Calu3 (cell line): ENCODE data around the gene PRIM1. TPM values are rescaled to one million over a fixed set of nuclear protein-coding genes. Genes with fewer than 3 reads are reported as not detected.
A peak's percentile ranks its signal among the peaks of the same experiment; 100 is the strongest.

Experiments
- BruUV-seq: library from RNA; stranded (reverse); fragments of 400-500 nt; replicated peaks from 2 replicates; lab custom pipeline; 2021; lab: Mats Ljungman, UMichigan
- CTCF ChIA-PET: fragments of 300-600 bp; sonication (Branson Sonifier 250); formaldehyde crosslinking; loops from one replicate; lab custom pipeline; 2022; ENCODE audit warnings: antibody characterized with exemption; lab: Charles Lee
- DNase-seq: peaks from one replicate; pipeline ENCODE4 v3.0.0; 2022
- H3K27ac Mint-ChIP-seq: one replicate; pipeline ENCODE4 v1.8.0; 2022; ENCODE audit warnings: mixed read lengths; ENCODE audit not compliant: unreplicated experiment
- H3K27me3 Mint-ChIP-seq: one replicate; pipeline ENCODE4 v1.8.0; 2022; ENCODE audit warnings: mixed read lengths; ENCODE audit not compliant: unreplicated experiment
- H3K36me3 Mint-ChIP-seq: one replicate; pipeline ENCODE4 v1.8.0; 2022; ENCODE audit warnings: mild to moderate bottlenecking, moderate library complexity, mixed read lengths; ENCODE audit not compliant: insufficient read depth, unreplicated experiment
- H3K4me1 Mint-ChIP-seq: one replicate; pipeline ENCODE4 v1.8.0; 2022; ENCODE audit warnings: mild to moderate bottlenecking, low read depth, mixed read lengths; ENCODE audit not compliant: unreplicated experiment
- H3K4me3 Mint-ChIP-seq: one replicate; pipeline ENCODE4 v1.8.0; 2022; ENCODE audit warnings: mild to moderate bottlenecking, low read depth, moderate library complexity, mixed read lengths; ENCODE audit not compliant: unreplicated experiment
- H3K9me3 Mint-ChIP-seq: one replicate; pipeline ENCODE4 v1.8.0; 2022; ENCODE audit warnings: low read depth, mixed read lengths; ENCODE audit not compliant: unreplicated experiment
- intact Hi-C: fragments of 100-400 bp; cut with micrococcal nuclease; formaldehyde crosslinking; loops from one replicate; pipeline ENCODE4 v1.10.0; 2022; ENCODE audit not compliant: unreplicated experiment
- total RNA-seq: library from RNA; stranded (reverse); gene quantifications from 2 replicates; pipeline ENCODE4 v1.2.3, GENCODE V29; 2022
- TF ChIP-seq, protein P1 (sequence below): fragments of 200-600 bp; IDR thresholded peaks from one replicate; pipeline ENCODE4 v1.8.0; 2022; ENCODE audit warnings: antibody characterized with exemption; ENCODE audit not compliant: unreplicated experiment

Gene PRIM1
- total RNA-seq, 1 experiment from 2014 or later = 39.7 TPM

- TF ChIP-seq, protein P1, sequence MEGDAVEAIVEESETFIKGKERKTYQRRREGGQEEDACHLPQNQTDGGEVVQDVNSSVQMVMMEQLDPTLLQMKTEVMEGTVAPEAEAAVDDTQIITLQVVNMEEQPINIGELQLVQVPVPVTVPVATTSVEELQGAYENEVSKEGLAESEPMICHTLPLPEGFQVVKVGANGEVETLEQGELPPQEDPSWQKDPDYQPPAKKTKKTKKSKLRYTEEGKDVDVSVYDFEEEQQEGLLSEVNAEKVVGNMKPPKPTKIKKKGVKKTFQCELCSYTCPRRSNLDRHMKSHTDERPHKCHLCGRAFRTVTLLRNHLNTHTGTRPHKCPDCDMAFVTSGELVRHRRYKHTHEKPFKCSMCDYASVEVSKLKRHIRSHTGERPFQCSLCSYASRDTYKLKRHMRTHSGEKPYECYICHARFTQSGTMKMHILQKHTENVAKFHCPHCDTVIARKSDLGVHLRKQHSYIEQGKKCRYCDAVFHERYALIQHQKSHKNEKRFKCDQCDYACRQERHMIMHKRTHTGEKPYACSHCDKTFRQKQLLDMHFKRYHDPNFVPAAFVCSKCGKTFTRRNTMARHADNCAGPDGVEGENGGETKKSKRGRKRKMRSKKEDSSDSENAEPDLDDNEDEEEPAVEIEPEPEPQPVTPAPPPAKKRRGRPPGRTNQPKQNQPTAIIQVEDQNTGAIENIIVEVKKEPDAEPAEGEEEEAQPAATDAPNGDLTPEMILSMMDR = no peak
- BruUV-seq = no TSS peak
- intact Hi-C loops = loop anchor here (10.0 kb wide), 1 partner anchor 86 kb away; the partner anchor contains the start of gene BAZ2A
- DNase-seq = no peak
- peaks cover 64% of the 10 kb centered on the region for H3K4me1 Mint-ChIP-seq
- CTCF ChIA-PET = interaction anchor here (0.6 kb wide), 1 partner anchor 469 kb away, joined by 3 read pairs; no protein-coding TSS in a partner anchor
- H3K36me3 Mint-ChIP-seq = peaks cover 79% of the 10 kb centered on the region
- H3K27me3 Mint-ChIP-seq = no peaks in the 10 kb centered on the region
- peak overlapping the region; percentile 97 for H3K4me3 Mint-ChIP-seq
- no peaks in the 10 kb centered on the region for H3K9me3 Mint-ChIP-seq
- H3K27ac Mint-ChIP-seq = peak overlapping the region; percentile 19
Observed at GRCh38 chr12:56720731-56721151, 31.4 kb downstream of the PRIM1 start.

- TF ChIP-seq, protein P1 = no peak
Observed at GRCh38 chr12:56719056-56719455, 33.1 kb downstream of the PRIM1 start.

DNA sequence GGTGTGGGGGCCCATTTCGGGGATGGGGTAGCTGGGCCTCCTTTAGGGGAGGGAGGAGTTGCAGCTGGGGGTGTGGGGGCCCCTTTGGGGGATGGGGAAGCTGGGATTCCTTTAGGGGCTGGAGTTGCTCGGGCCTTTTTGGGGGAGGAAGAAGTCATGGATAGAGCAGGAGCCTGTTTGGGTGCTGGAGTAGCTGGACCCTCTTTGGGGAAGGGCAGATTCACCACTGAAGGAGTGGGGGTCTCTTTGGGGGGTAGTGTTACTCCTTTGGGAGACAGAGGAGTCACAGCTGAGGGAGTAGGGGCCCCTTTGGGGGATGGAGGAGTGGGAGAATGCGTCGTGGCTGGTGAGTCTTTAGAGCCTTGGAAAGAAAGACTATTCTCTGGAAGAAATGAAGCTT lies 33.5 kb downstream of the PRIM1 start:
- TF ChIP-seq, protein P1 = no peak
- H3K27me3 Mint-ChIP-seq = no peaks in the 10 kb centered on the region
- CTCF ChIA-PET = interaction anchor here (0.5 to 1.5 kb wide), 3 partner anchors 31 to 408 kb away, joined by 3 to 4 read pairs (median 4); partner anchors contain the start of gene PTGES3
- H3K4me1 Mint-ChIP-seq = peaks cover 63% of the 10 kb centered on the region
- no TSS peak for BruUV-seq
- intact Hi-C loops = no loop called here
- H3K4me3 Mint-ChIP-seq = no peak overlapping the region
- DNase-seq = no peak
- peaks cover 76% of the 10 kb centered on the region for H3K36me3 Mint-ChIP-seq
- H3K9me3 Mint-ChIP-seq = no peaks in the 10 kb centered on the region
- peak overlapping the region; percentile 14 for H3K27ac Mint-ChIP-seq

More at GRCh38 chr12:56719056-56719455, 33.1 kb downstream of the PRIM1 start:
- intact Hi-C loops = no loop called here
- no TSS peak for BruUV-seq
- CTCF ChIA-PET = interaction anchor here (0.5 to 0.6 kb wide), 2 partner anchors 21 to 34 kb away, joined by 3 to 4 read pairs; no protein-coding TSS in a partner anchor
- no peaks in the 10 kb centered on the region for H3K9me3 Mint-ChIP-seq
- no peak overlapping the region for H3K4me3 Mint-ChIP-seq
- H3K4me1 Mint-ChIP-seq = peaks cover 63% of the 10 kb centered on the region
- DNase-seq = no peak
- peak overlapping the region; percentile 14 for H3K27ac Mint-ChIP-seq
- peaks cover 76% of the 10 kb centered on the region for H3K36me3 Mint-ChIP-seq
- no peaks in the 10 kb centered on the region for H3K27me3 Mint-ChIP-seq

DNA sequence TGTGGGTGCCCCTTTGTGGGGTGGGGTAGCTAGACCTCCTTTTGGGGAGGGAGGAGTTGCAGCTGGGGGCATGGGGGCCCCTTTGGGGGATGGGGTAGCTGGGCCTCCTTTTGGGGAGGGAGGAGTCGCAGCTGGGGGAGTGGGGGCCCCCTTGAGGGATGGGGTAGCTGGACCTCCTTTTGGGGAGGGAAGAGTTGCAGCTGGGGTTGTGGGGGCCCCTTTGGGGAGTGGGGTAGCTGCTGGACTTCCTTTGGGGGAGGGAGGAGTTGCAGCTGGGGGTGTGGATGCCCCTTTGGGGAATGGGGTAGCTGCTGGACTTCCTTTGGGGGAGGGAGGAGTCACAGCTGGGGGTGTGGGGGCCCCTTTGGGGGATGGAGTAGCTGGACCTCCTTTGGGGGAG lies 34.0 kb downstream of the PRIM1 start:
- Mint-ChIP-seq H3K4me3 (no peak overlapping the region), H3K9me3 (no peaks in the 10 kb centered on the region), H3K27me3 (no peaks in the 10 kb centered on the region), H3K36me3 (peaks cover 76% of the 10 kb centered on the region), H3K4me1 (peaks cover 63% of the 10 kb centered on the region), H3K27ac (no peak overlapping the region)
- DNase-seq = no peak
- no TSS peak for BruUV-seq
- TF ChIP-seq, protein P1 = no peak
- CTCF ChIA-PET = interaction anchor here (0.6 to 1.5 kb wide), 5 partner anchors 30 to 410 kb away, joined by 3 to 4 read pairs (median 4); partner anchors contain the start of gene PTGES3
- intact Hi-C loops = no loop called here
